A673 (cell line): ENCODE measurements around the gene EDN3. TPM values are rescaled to one million over a fixed set of nuclear protein-coding genes. Genes with fewer than 3 reads are reported as not detected.

Source experiments
- BruUV-seq: library from RNA; stranded (reverse); fragments of 400-500 nt; replicated peaks from 2 replicates; lab custom pipeline; 2021; lab: Mats Ljungman, UMichigan
- CTCF ChIA-PET: fragments of 300-600 bp; sonication (Branson Sonifier 250); formaldehyde crosslinking; loops from one replicate; lab custom pipeline; 2022; ENCODE audit warnings: antibody characterized with exemption; lab: Charles Lee
- POLR2A ChIA-PET: fragments of 300-600 bp; sonication (Branson Sonifier 250); formaldehyde crosslinking; loops from one replicate; lab custom pipeline; 2022; ENCODE audit warnings: antibody characterized with exemption; ENCODE audit not compliant: low non-redundant PET; lab: Charles Lee
- DNase-seq: peaks from one replicate; pipeline ENCODE4 v3.0.0-alpha.2; 2015; ENCODE audit warnings: low spot score
- H3K27ac ChIP-seq: fragments of 200-600 bp; sonication (generic); 2 replicates; pipeline ENCODE4 v1.5.1; 2016; ENCODE audit warnings: mixed run types, low read depth, mild to moderate bottlenecking, mixed read lengths, antibody characterized with exemption, low read length; ENCODE audit not compliant: poor library complexity, severe bottlenecking
- H3K27me3 ChIP-seq: fragments of 200-600 bp; sonication (generic); replicated peaks from 2 replicates; pipeline ENCODE4 v1.6.1; 2017; ENCODE audit warnings: mixed run types, low read depth, mild to moderate bottlenecking, mixed read lengths, antibody characterized with exemption, low read length; ENCODE audit not compliant: insufficient read depth, poor library complexity
- H3K36me3 ChIP-seq: fragments of 200-600 bp; sonication (generic); 2 replicates; pipeline ENCODE4 v1.6.1; 2016; ENCODE audit warnings: mixed run types, mild to moderate bottlenecking, mixed read lengths, antibody characterized with exemption, low read length; ENCODE audit not compliant: insufficient read depth, poor library complexity, severe bottlenecking
- H3K4me1 ChIP-seq: fragments of 200-600 bp; sonication (generic); 2 replicates; pipeline ENCODE4 v1.6.1; 2017; ENCODE audit warnings: mixed run types, mild to moderate bottlenecking, mixed read lengths, antibody characterized with exemption, low read length; ENCODE audit not compliant: insufficient read depth, poor library complexity, severe bottlenecking
- H3K4me3 ChIP-seq: fragments of 200-600 bp; sonication (generic); 2 replicates; pipeline ENCODE4 v1.5.1; 2016; ENCODE audit warnings: low read depth, mixed run types, mild to moderate bottlenecking, mixed read lengths, low read length; ENCODE audit not compliant: poor library complexity, severe bottlenecking
- H3K9me3 ChIP-seq: fragments of 200-600 bp; sonication (generic); 2 replicates; pipeline ENCODE4 v1.6.1; 2016; ENCODE audit warnings: mixed run types, low read depth, mild to moderate bottlenecking, mixed read lengths, antibody characterized with exemption, low read length; ENCODE audit not compliant: poor library complexity, severe bottlenecking
- EZH2 ChIP-seq: fragments of 200-600 bp; sonication (generic); IDR thresholded peaks from 2 replicates; pipeline ENCODE4 v1.6.1; 2017; ENCODE audit warnings: borderline replicate concordance, low read depth, mild to moderate bottlenecking, mixed read lengths, antibody characterized with exemption, low read length; ENCODE audit not compliant: poor library complexity, severe bottlenecking
- intact Hi-C: fragments of 100-400 bp; cut with micrococcal nuclease; formaldehyde crosslinking; loops from one replicate; pipeline ENCODE4 v1.10.0; 2022; ENCODE audit not compliant: unreplicated experiment
- total RNA-seq: library from RNA; stranded (reverse); gene quantifications from 2 replicates; pipeline ENCODE4 v1.2.3, GENCODE V29; 2021
- TF ChIP-seq, protein P1 (sequence below): fragments of 300-800, 200-600 bp; sonication (generic); conservative IDR thresholded peaks from 2 replicates; pipeline ENCODE4 v1.5.1; 2017; ENCODE audit warnings: low read depth, mild to moderate bottlenecking, antibody characterized with exemption, low read length, moderate library complexity, mixed read lengths

EDN3 gene
- total RNA-seq, 1 experiment from 2014 or later: not detected

DNA sequence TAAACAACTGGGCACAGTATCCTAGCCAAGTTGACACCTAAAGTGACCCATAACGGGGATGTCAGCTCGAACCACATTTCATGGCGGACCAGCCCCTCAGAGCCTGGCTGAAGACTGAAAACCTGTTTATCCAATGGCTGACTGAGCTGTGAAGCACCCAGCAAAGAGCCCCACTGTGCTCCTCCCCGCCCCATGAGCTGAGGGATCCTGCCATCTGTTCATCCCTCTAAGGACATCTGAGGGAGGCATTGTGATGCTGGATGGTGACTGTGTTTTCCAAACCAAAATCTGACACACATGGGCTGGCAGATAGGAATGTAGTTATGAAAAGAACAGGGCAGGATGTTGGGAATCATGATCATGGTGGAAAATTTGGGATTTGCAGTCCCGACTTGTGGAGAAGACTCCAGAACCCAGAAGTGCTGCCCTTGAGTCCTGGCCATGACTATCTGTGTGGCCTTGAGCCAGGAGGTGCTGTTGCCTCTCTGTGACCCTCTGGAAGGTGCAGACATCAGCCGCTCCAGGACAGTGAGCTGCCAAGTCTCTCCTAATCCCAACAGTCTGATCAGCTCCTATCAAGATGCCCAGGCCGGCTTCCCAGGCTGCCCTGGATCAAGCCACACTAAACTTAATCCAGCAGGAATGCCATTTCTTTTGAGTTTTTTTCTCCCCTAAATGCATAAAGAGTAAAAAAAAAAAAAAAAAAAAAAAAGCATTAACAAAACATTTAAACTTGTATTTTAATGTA lies 5.7 kb downstream of the EDN3 start:
- ChIA-PET CTCF (no interaction called here), POLR2A (no interaction called here)
- Histone ChIP-seq H3K27me3 (peaks cover 51% of the 10 kb centered on the region), H3K27ac (no peak overlapping the region), H3K9me3 (no peaks in the 10 kb centered on the region), H3K4me3 (no peak overlapping the region), H3K36me3 (no peaks in the 10 kb centered on the region), H3K4me1 (no peaks in the 10 kb centered on the region)
- TF ChIP-seq EZH2: no peak
- TF ChIP-seq, protein P1, sequence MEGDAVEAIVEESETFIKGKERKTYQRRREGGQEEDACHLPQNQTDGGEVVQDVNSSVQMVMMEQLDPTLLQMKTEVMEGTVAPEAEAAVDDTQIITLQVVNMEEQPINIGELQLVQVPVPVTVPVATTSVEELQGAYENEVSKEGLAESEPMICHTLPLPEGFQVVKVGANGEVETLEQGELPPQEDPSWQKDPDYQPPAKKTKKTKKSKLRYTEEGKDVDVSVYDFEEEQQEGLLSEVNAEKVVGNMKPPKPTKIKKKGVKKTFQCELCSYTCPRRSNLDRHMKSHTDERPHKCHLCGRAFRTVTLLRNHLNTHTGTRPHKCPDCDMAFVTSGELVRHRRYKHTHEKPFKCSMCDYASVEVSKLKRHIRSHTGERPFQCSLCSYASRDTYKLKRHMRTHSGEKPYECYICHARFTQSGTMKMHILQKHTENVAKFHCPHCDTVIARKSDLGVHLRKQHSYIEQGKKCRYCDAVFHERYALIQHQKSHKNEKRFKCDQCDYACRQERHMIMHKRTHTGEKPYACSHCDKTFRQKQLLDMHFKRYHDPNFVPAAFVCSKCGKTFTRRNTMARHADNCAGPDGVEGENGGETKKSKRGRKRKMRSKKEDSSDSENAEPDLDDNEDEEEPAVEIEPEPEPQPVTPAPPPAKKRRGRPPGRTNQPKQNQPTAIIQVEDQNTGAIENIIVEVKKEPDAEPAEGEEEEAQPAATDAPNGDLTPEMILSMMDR: no peak
- no peak for DNase-seq
- intact Hi-C loops: no loop called here
- BruUV-seq: no TSS peak

GRCh38 chr20:59307270-59307669 lies 6.9 kb downstream of the EDN3 start:
- H3K27ac ChIP-seq: no peak overlapping the region
- H3K4me1 ChIP-seq: no peaks in the 10 kb centered on the region
- no TSS peak for BruUV-seq
- ChIA-PET CTCF (no interaction called here), POLR2A (no interaction called here)
- H3K9me3 ChIP-seq: no peaks in the 10 kb centered on the region
- no peak overlapping the region for H3K4me3 ChIP-seq
- H3K36me3 ChIP-seq: no peaks in the 10 kb centered on the region
- no peak for DNase-seq
- peaks cover 40% of the 10 kb centered on the region for H3K27me3 ChIP-seq
- TF ChIP-seq, protein P1: no peak
- no peak for TF ChIP-seq EZH2
- intact Hi-C loops: no loop called here

DNA sequence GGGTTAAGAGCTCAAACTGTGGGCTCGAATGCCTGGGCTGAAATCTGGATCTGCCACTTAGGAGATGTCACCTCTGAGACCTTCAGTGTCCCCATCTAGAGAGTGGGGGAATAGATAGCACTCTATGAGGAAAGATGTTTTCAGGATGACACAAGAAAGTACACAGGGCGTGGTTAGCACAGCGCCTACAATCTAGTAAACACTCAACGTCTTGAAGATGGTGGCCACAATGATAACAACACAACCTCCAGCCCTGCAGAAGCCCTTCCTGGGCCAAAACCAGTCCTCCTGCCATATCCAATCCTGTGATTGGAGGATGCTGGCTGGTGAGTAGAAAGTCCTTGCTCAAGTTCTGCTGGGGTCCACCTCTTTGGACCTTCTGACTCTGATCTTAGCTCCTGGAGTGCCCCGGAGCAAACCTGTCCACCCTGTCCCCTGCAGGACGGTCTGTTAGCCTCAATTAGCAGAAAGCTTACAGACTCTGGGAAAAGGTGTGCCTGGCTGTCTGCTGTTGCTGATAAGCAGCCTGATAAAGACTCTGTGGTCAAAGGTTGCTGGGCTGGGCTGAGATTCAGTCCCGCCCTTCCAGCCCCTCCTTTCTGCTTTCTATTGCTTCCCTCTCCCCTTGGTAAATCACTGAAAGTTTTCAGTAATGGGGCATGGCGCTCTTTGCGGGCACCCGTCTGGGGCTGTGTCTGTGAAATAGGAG lies 8.2 kb downstream of the EDN3 start:
- DNase-seq: no peak
- H3K27me3 ChIP-seq: peaks cover 27% of the 10 kb centered on the region
- H3K4me3 ChIP-seq: no peak overlapping the region
- no peak overlapping the region for H3K27ac ChIP-seq
- no peaks in the 10 kb centered on the region for H3K36me3 ChIP-seq
- ChIA-PET POLR2A (no interaction called here), CTCF (no interaction called here)
- no TSS peak for BruUV-seq
- intact Hi-C loops: no loop called here
- TF ChIP-seq, protein P1: no peak
- TF ChIP-seq EZH2: no peak
- H3K9me3 ChIP-seq: no peaks in the 10 kb centered on the region
- no peaks in the 10 kb centered on the region for H3K4me1 ChIP-seq
